ENCODE measurements around the gene ZC3H14.

DNA sequence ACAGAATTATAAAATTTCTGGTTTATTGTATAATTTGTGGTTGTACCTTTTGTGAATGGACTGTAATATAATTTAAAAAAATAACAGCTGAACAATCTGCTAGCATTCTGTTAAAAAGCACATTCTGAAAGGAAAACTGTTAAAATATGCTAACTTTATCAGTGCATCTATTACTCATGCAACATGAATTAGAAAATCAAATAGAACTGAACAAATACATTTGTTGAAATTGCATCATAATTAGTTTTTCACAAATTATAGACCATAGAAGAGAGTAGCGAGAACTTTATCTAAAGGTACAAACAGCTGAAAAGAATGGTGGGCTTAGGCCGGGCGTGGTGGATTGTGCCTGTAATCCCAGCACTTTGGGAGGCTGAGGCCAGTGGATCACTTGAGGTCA lies 41.0 kb upstream of the ZC3H14 start:
- no peak for TF ChIP-seq EZH2 (IDR thresholded peaks at IDR 0.05; ENCODE audit: borderline replicate concordance, insufficient read depth, low read depth, low read length, poor library complexity, severe bottlenecking)
- TF ChIP-seq, protein P1, sequence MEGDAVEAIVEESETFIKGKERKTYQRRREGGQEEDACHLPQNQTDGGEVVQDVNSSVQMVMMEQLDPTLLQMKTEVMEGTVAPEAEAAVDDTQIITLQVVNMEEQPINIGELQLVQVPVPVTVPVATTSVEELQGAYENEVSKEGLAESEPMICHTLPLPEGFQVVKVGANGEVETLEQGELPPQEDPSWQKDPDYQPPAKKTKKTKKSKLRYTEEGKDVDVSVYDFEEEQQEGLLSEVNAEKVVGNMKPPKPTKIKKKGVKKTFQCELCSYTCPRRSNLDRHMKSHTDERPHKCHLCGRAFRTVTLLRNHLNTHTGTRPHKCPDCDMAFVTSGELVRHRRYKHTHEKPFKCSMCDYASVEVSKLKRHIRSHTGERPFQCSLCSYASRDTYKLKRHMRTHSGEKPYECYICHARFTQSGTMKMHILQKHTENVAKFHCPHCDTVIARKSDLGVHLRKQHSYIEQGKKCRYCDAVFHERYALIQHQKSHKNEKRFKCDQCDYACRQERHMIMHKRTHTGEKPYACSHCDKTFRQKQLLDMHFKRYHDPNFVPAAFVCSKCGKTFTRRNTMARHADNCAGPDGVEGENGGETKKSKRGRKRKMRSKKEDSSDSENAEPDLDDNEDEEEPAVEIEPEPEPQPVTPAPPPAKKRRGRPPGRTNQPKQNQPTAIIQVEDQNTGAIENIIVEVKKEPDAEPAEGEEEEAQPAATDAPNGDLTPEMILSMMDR (IDR thresholded peaks at IDR 0.05) = no peak
